Cardiac fibroblast (primary cell): ENCODE results near the gene NR2F1-AS1.
A peak's percentile ranks its signal among the peaks of the same experiment; 100 is the strongest.
"Not testable (repeated sequence)": the region's sequence is repeated elsewhere in the genome, so short reads cannot be mapped to it uniquely, and the experiment has no call there.

ENCODE experiments used
- DNase-seq, 2 donors: peaks; one replicate each; pipeline versions ENCODE4 v3.0.0 to v3.0.0-alpha.2; 2010; ENCODE audit warnings: low read depth in 2 of 2
- H3K4me3 ChIP-seq, 2 donors: replicated peaks in 1 of 2; 1 replicate in 1 of 2; 2 replicates in 1 of 2; pipeline ENCODE4 v1.5.1; 2011; ENCODE audit warnings: low read depth in 2 of 2, low read length in 2 of 2, mild to moderate bottlenecking in 2 of 2, moderate library complexity in 1 of 2
- CTCF ChIP-seq: IDR thresholded peaks from one replicate; pipeline ENCODE4 v1.5.1; 2011; ENCODE audit warnings: low read depth, mild to moderate bottlenecking, low read length, inconsistent platforms

Gene NR2F1-AS1

GRCh38 chr5:93519740-93520139 is 61.3 kb downstream of the NR2F1-AS1 start:
- H3K4me3 ChIP-seq = no peak overlapping the region
- peak in 1 of 2 donors; percentile 47 for DNase-seq
- no peak for TF ChIP-seq CTCF

GRCh38 chr5:93517828-93518227 is 63.2 kb downstream of the NR2F1-AS1 start:
- H3K4me3 ChIP-seq = no peak overlapping the region
- peak in 1 of 2 donors; percentile 26 for DNase-seq
- TF ChIP-seq CTCF = no peak

GRCh38 chr5:93513298-93513697 is 67.7 kb downstream of the NR2F1-AS1 start:
- H3K4me3 ChIP-seq = no peak overlapping the region
- no peak for DNase-seq
- TF ChIP-seq CTCF = no peak

GRCh38 chr5:93512799-93513198 is 68.2 kb downstream of the NR2F1-AS1 start:
- DNase-seq = peak; percentile 71 to 98
- no peak overlapping the region for H3K4me3 ChIP-seq
- no peak for TF ChIP-seq CTCF

- DNase-seq = no peak
- TF ChIP-seq CTCF = no peak
Measured at GRCh38 chr5:93511445-93511844, 69.6 kb downstream of the NR2F1-AS1 start.

GRCh38 chr5:93510626-93511380 is 70.2 kb downstream of the NR2F1-AS1 start:
- no peak overlapping the region for H3K4me3 ChIP-seq
- peak in 1 of 2 donors; percentile 47 for DNase-seq
- TF ChIP-seq CTCF = no peak

More at GRCh38 chr5:93511445-93511844, 69.6 kb downstream of the NR2F1-AS1 start:
- H3K4me3 ChIP-seq = no peak overlapping the region

GRCh38 chr5:93505553-93505952 is 75.5 kb downstream of the NR2F1-AS1 start:
- DNase-seq, H3K4me3 ChIP-seq: not testable (repeated sequence)
